ENCODE results near the gene INVS. TPM values are rescaled to one million over a fixed set of nuclear protein-coding genes. Genes with fewer than 3 reads are reported as not detected.

The INVS gene
- total and polyA plus RNA-seq, 2 of the 4 experiments (the other 2 are of a cell fraction) = 9.2 to 33.5 TPM

- Histone ChIP-seq H3K27ac (ENCODE audit: insufficient read depth, low read length) (no peak overlapping the region), H3K14ac (replicated peaks; ENCODE audit: low read depth, low read length) (no peak overlapping the region), H2AK5ac (ENCODE audit: low read depth, low read length) (no peak overlapping the region), H3K9me1 (ENCODE audit: insufficient read depth, low read length) (peaks cover 1% of the 10 kb centered on the region; the same call in 1 of the 2 replicates), H3K9ac (ENCODE audit: low read depth, low read length) (no peak overlapping the region), H3K4me1 (ENCODE audit: control insufficient read depth, insufficient read depth, low read length) (peaks cover 2% of the 10 kb centered on the region), H2BK120ac (ENCODE audit: low read depth, low read length) (no peak overlapping the region), H4K20me1 (ENCODE audit: insufficient read depth, low read length) (no peaks in the 10 kb centered on the region), H3K18ac (ENCODE audit: low read depth, low read length) (no peak overlapping the region), H3K4ac (ENCODE audit: low read depth, low read length) (no peak overlapping the region), H3K4me3 (ENCODE audit: insufficient read depth, low read depth, low read length) (no peak overlapping the region), H3K4me2 (ENCODE audit: low read depth, low read length) (no peak overlapping the region), H4K5ac (ENCODE audit: low read depth, low read length) (no peak overlapping the region), H3K23ac (ENCODE audit: low read depth, low read length) (no peak overlapping the region), H2BK5ac (ENCODE audit: low read depth, low read length, poor library complexity, severe bottlenecking) (no peak overlapping the region), H4K91ac (ENCODE audit: insufficient read depth, low read depth, low read length) (no peak overlapping the region), H3K36me3 (ENCODE audit: control insufficient read depth, insufficient read depth, low read length) (peaks cover 1% of the 10 kb centered on the region; the same call in 1 of the 2 replicates), H2BK15ac (ENCODE audit: low read depth, low read length) (no peak overlapping the region), H3K9me3 (ENCODE audit: control insufficient read depth, insufficient read depth, low read length) (no peaks in the 10 kb centered on the region), H2AFZ (replicated peaks; ENCODE audit: low read length, poor library complexity) (no peak overlapping the region), H3K27me3 (ENCODE audit: control insufficient read depth, insufficient read depth, low read length) (no peaks in the 10 kb centered on the region), H4K8ac (ENCODE audit: low read depth in 2 of 2, low read length in 2 of 2) (no peak overlapping the region), H2BK20ac (ENCODE audit: low read depth, low read length) (no peak overlapping the region), H3K79me1 (ENCODE audit: low read depth in 1 of 2, low read length in 2 of 2) (peaks cover 4 to 12% of the 10 kb centered on the region in 2 experiments), H2AK9ac (replicated peaks; ENCODE audit: low read depth, low read length, poor library complexity) (no peak overlapping the region), H3K56ac (ENCODE audit: extremely low read depth, insufficient read depth, low read length) (no peak overlapping the region)
- DNase-seq = no peak
- in situ Hi-C loops (cut with MboI; ENCODE audit: low sequenced_read_pairs) (loop anchor here (25.0 kb wide), 2 partner anchors 407 to 957 kb away; partner anchors contain the start of gene NR4A3), intact Hi-C loops (cut with micrococcal nuclease) (loop anchor here (5.0 kb wide), 1 partner anchor 1037 kb away; no protein-coding TSS in a partner anchor), dilution Hi-C loops (cut with HindIII; ENCODE audit: low sequenced_read_pairs, unreplicated experiment) (no loop called here)
- ChIA-PET POLR2A (ENCODE audit: unreplicated experiment) (no interaction called here), CTCF (interaction anchor here (0.6 kb wide), 2 partner anchors 15 to 107 kb away, joined by 3 read pairs; no protein-coding TSS in a partner anchor)
- no CpG with 5 or more reads among the region's 1 CpG for WGBS, 2 experiments (ENCODE audit: extremely low coverage in 2 of 2, insufficient read length in 1 of 2)
- no TSS peak for BruUV-seq (replicated peaks)
- no peak for TF ChIP-seq POLR2A (IDR thresholded peaks at IDR 0.05; ENCODE audit: low read depth, low read length)
- no peak for TF ChIP-seq RAD21 (IDR thresholded peaks at IDR 0.05; ENCODE audit: low read length)
- no peak for TF ChIP-seq FOS (IDR thresholded peaks at IDR 0.05; ENCODE audit: low read depth, low read length)
- no peak for TF ChIP-seq SMC3 (IDR thresholded peaks at IDR 0.05; ENCODE audit: low read depth, low read length)
- no peak for TF ChIP-seq USF2 (IDR thresholded peaks at IDR 0.05; ENCODE audit: low read depth, low read length)
- no peak for TF ChIP-seq RFX5 (IDR thresholded peaks at IDR 0.05; ENCODE audit: low read depth, low read length)
- no peak for TF ChIP-seq ELK1 (IDR thresholded peaks at IDR 0.05; ENCODE audit: borderline replicate concordance, low read depth, low read length)
- TF ChIP-seq CEBPB (IDR thresholded peaks at IDR 0.05; ENCODE audit: low read depth, low read length) = no peak
- no peak for TF ChIP-seq CTCF (conservative IDR thresholded peaks at IDR 0.05; ENCODE audit: low read depth, low read length)
- no peak for TF ChIP-seq MAZ (IDR thresholded peaks at IDR 0.05; ENCODE audit: borderline replicate concordance, low read depth, low read length)
- ATAC-seq (ENCODE audit: low read depth) = no peak; the same call in 1 of the 2 replicates
Observed at GRCh38 chr9:100219347-100219746, 120.3 kb downstream of the INVS start.
